HEK293 (cell line): Measurements from ENCODE around the gene RAB40C.
A peak's percentile ranks its signal among the peaks of the same experiment; 100 is the strongest.

ENCODE experiments used
- BCL11B ChIP-seq: fragments of 450-650 bp; formaldehyde crosslinking; IDR thresholded peaks from 2 replicates; pipeline ENCODE4 v1.5.1; 2016; ENCODE audit warnings: low read depth, missing biosample characterization, missing genetic modification characterization
- FEZF1 ChIP-seq: fragments of 450-650 bp; formaldehyde crosslinking; IDR thresholded peaks from 2 replicates; pipeline ENCODE4 v1.5.1; 2016; ENCODE audit warnings: missing biosample characterization, missing genetic modification characterization
- HOXA7 ChIP-seq: sonication (generic); formaldehyde crosslinking; IDR thresholded peaks from 2 replicates; pipeline ENCODE4 v1.8.1; 2022; ENCODE audit warnings: missing genetic modification reagents, borderline replicate concordance
- MEIS1 ChIP-seq: sonication (generic); formaldehyde crosslinking; IDR thresholded peaks from 2 replicates; pipeline ENCODE4 v1.8.1; 2022; ENCODE audit warnings: missing genetic modification reagents, mild to moderate bottlenecking, borderline replicate concordance
- ZBTB7A ChIP-seq: fragments of 450-650 bp; formaldehyde crosslinking; IDR thresholded peaks from 2 replicates; pipeline ENCODE4 v1.5.1; 2016; ENCODE audit warnings: low read depth, missing biosample characterization, missing genetic modification characterization
- ZFHX2 ChIP-seq: fragments of 450-650 bp; formaldehyde crosslinking; conservative IDR thresholded peaks from 2 replicates; pipeline ENCODE4 v1.5.1; 2016; ENCODE audit warnings: missing biosample characterization, missing genetic modification characterization
- ZFP69B ChIP-seq: fragments of 450-650 bp; formaldehyde crosslinking; IDR thresholded peaks from 2 replicates; pipeline ENCODE4 v1.5.1; 2016; ENCODE audit warnings: missing biosample characterization, missing genetic modification characterization
- ZNF10 ChIP-seq: fragments of 450-650 bp; formaldehyde crosslinking; IDR thresholded peaks from 2 replicates; pipeline ENCODE4 v1.5.1; 2017; ENCODE audit warnings: missing biosample characterization, missing genetic modification characterization
- ZNF146 ChIP-seq: fragments of 450-650 bp; formaldehyde crosslinking; IDR thresholded peaks from 2 replicates; pipeline ENCODE4 v1.5.1; 2016; ENCODE audit warnings: missing biosample characterization, missing genetic modification characterization
- ZNF248 ChIP-seq: fragments of 450-650 bp; formaldehyde crosslinking; IDR thresholded peaks from 2 replicates; pipeline ENCODE4 v1.5.1; 2017; ENCODE audit warnings: missing biosample characterization, missing genetic modification characterization
- ZNF292 ChIP-seq: fragments of 450-650 bp; formaldehyde crosslinking; IDR thresholded peaks from 2 replicates; pipeline ENCODE4 v1.5.1; 2016; ENCODE audit warnings: low read depth, missing biosample characterization, missing genetic modification characterization, borderline replicate concordance
- ZNF501 ChIP-seq: fragments of 450-650 bp; formaldehyde crosslinking; IDR thresholded peaks from 2 replicates; pipeline ENCODE4 v1.5.1; 2016; ENCODE audit warnings: missing biosample characterization, missing genetic modification characterization
- ZNF514 ChIP-seq: fragments of 450-650 bp; formaldehyde crosslinking; IDR thresholded peaks from 2 replicates; pipeline ENCODE4 v1.5.1; 2016; ENCODE audit warnings: missing biosample characterization, missing genetic modification characterization
- ZNF529 ChIP-seq: fragments of 450-650 bp; formaldehyde crosslinking; IDR thresholded peaks from 2 replicates; pipeline ENCODE4 v1.5.1; 2017; ENCODE audit warnings: missing genetic modification characterization, missing biosample characterization; ENCODE audit not compliant: insufficient replicate concordance
- ZNF610 ChIP-seq: fragments of 450-650 bp; formaldehyde crosslinking; IDR thresholded peaks from 2 replicates; pipeline ENCODE4 v1.5.1; 2016; ENCODE audit warnings: missing biosample characterization, missing genetic modification characterization, borderline replicate concordance
- ZNF664 ChIP-seq: fragments of 450-650 bp; formaldehyde crosslinking; IDR thresholded peaks from 2 replicates; pipeline ENCODE4 v1.5.1; 2016; ENCODE audit warnings: missing biosample characterization, missing genetic modification characterization
- ZNF677 ChIP-seq: fragments of 450-650 bp; IDR thresholded peaks from 2 replicates; pipeline ENCODE4 v1.5.0; 2018; ENCODE audit warnings: missing biosample characterization, mild to moderate bottlenecking, missing genetic modification characterization, moderate library complexity
- ZNF701 ChIP-seq: fragments of 450-650 bp; formaldehyde crosslinking; IDR thresholded peaks from 2 replicates; pipeline ENCODE4 v1.5.1; 2016; ENCODE audit warnings: missing biosample characterization, missing genetic modification characterization
- ZNF747 ChIP-seq: fragments of 450-650 bp; formaldehyde crosslinking; IDR thresholded peaks from 2 replicates; pipeline ENCODE4 v1.5.1; 2016; ENCODE audit warnings: missing biosample characterization, missing genetic modification characterization
- ZNF776 ChIP-seq: fragments of 450-650 bp; formaldehyde crosslinking; IDR thresholded peaks from 2 replicates; pipeline ENCODE4 v1.5.0; 2017; ENCODE audit warnings: missing biosample characterization, missing genetic modification characterization, borderline replicate concordance
- ZSCAN30 ChIP-seq: fragments of 450-650 bp; IDR thresholded peaks from 2 replicates; pipeline ENCODE4 v1.5.1; 2018; ENCODE audit warnings: missing biosample characterization, mild to moderate bottlenecking, missing genetic modification characterization, moderate library complexity
- TF ChIP-seq, protein P1 (sequence below): fragments of 450-650 bp; formaldehyde crosslinking; IDR thresholded peaks from 2 replicates; pipeline ENCODE4 v1.5.1; 2017; ENCODE audit warnings: missing biosample characterization, missing genetic modification characterization
- TF ChIP-seq, protein P2 (sequence below): fragments of 450-650 bp; formaldehyde crosslinking; IDR thresholded peaks from 2 replicates; pipeline ENCODE4 v1.5.1; 2017; ENCODE audit warnings: missing biosample characterization, missing genetic modification characterization
- TF ChIP-seq, protein P3 (sequence below): fragments of 450-650 bp; formaldehyde crosslinking; IDR thresholded peaks from 2 replicates; pipeline ENCODE4 v1.5.1; 2016; ENCODE audit warnings: missing biosample characterization, missing genetic modification characterization
- TF ChIP-seq, protein P4 (sequence below): fragments of 450-650 bp; formaldehyde crosslinking; IDR thresholded peaks from 2 replicates; pipeline ENCODE4 v1.5.1; 2016; ENCODE audit warnings: missing biosample characterization, missing genetic modification characterization
- TF ChIP-seq, protein P5 (sequence below): fragments of 450-650 bp; formaldehyde crosslinking; IDR thresholded peaks from 2 replicates; pipeline ENCODE4 v1.5.1; 2016; ENCODE audit warnings: missing biosample characterization, missing genetic modification characterization
- TF ChIP-seq, protein P6 (sequence below): fragments of 450-650 bp; formaldehyde crosslinking; IDR thresholded peaks from 2 replicates; pipeline ENCODE4 v1.5.1; 2016; ENCODE audit warnings: missing biosample characterization, missing genetic modification characterization

Gene RAB40C

DNA sequence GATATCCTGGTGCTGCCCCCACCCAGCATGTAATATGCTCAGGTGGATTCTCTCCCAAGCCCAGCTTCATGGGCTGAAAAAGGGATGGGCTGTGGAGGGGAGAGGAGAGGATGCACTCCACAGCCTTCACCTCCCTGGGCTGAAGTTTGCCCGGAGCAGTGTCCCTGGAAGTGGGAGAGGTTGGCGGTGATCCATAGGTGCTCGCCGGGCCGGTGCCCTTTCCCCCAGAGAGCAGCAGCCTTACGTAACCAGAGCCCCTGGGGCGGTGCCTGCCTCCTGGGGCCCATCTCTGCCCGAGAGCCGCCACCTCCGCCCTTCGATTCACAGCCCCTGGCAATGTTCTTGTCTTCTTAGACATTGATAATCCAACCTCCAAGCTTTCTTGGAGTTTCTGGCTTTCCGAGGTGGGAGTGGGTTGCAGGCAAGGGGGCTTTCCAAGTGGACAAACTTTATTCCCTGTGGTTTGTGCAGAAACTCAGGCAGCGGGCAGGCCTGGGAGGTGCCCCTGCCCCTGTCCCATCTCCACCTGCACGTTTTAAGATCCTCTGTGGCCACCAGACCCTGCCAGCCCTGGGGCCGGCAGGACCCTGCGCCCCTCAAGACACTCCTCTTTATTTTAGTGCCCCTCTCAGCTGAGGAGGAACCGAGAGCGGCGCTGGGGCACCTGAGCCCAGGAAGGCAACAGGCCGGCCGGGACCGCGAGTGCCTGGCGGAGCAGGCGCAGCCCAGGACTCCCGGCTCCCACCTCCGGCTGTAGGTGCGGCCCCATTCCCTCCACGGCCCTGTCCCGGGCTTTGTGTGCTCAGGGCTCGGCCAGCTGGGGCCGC, 56.2 kb downstream of the RAB40C start (continued):
- TF ChIP-seq ZFP69B (peak; percentile 48; the same call in 1 of the 2 replicates), ZNF747 (tag by site-specific recombination) (no peak), MEIS1 (CRISPR knock-in tag) (no peak), ZNF10 (no peak), ZNF610 (tag by site-specific recombination) (no peak), ZNF677 (tag by site-specific recombination) (no peak), ZNF664 (no peak), FEZF1 (tag by site-specific recombination) (no peak), ZSCAN30 (no peak), BCL11B (tag by site-specific recombination) (no peak), ZNF514 (tag by site-specific recombination) (no peak), ZNF292 (tag by site-specific recombination) (no peak), ZFHX2 (no peak), HOXA7 (CRISPR knock-in tag) (no peak), ZNF501 (no peak), ZNF529 (tag by site-specific recombination) (no peak), ZNF776 (no peak), ZNF701 (tag by site-specific recombination) (no peak), ZBTB7A (tag by site-specific recombination) (no peak), ZNF146 (no peak), ZNF248 (tag by site-specific recombination) (no peak)
- TF ChIP-seq, protein P1, sequence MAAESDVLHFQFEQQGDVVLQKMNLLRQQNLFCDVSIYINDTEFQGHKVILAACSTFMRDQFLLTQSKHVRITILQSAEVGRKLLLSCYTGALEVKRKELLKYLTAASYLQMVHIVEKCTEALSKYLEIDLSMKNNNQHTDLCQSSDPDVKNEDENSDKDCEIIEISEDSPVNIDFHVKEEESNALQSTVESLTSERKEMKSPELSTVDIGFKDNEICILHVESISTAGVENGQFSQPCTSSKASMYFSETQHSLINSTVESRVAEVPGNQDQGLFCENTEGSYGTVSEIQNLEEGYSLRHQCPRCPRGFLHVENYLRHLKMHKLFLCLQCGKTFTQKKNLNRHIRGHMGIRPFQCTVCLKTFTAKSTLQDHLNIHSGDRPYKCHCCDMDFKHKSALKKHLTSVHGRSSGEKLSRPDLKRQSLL (tag by site-specific recombination), result no peak
- TF ChIP-seq, protein P2, sequence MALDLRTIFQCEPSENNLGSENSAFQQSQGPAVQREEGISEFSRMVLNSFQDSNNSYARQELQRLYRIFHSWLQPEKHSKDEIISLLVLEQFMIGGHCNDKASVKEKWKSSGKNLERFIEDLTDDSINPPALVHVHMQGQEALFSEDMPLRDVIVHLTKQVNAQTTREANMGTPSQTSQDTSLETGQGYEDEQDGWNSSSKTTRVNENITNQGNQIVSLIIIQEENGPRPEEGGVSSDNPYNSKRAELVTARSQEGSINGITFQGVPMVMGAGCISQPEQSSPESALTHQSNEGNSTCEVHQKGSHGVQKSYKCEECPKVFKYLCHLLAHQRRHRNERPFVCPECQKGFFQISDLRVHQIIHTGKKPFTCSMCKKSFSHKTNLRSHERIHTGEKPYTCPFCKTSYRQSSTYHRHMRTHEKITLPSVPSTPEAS (tag by site-specific recombination), result no peak
- TF ChIP-seq, protein P3, sequence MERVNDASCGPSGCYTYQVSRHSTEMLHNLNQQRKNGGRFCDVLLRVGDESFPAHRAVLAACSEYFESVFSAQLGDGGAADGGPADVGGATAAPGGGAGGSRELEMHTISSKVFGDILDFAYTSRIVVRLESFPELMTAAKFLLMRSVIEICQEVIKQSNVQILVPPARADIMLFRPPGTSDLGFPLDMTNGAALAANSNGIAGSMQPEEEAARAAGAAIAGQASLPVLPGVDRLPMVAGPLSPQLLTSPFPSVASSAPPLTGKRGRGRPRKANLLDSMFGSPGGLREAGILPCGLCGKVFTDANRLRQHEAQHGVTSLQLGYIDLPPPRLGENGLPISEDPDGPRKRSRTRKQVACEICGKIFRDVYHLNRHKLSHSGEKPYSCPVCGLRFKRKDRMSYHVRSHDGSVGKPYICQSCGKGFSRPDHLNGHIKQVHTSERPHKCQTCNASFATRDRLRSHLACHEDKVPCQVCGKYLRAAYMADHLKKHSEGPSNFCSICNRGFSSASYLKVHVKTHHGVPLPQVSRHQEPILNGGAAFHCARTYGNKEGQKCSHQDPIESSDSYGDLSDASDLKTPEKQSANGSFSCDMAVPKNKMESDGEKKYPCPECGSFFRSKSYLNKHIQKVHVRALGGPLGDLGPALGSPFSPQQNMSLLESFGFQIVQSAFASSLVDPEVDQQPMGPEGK (tag by site-specific recombination), result peak; percentile 68; the same call in 1 of the 2 replicates
- TF ChIP-seq, protein P4, sequence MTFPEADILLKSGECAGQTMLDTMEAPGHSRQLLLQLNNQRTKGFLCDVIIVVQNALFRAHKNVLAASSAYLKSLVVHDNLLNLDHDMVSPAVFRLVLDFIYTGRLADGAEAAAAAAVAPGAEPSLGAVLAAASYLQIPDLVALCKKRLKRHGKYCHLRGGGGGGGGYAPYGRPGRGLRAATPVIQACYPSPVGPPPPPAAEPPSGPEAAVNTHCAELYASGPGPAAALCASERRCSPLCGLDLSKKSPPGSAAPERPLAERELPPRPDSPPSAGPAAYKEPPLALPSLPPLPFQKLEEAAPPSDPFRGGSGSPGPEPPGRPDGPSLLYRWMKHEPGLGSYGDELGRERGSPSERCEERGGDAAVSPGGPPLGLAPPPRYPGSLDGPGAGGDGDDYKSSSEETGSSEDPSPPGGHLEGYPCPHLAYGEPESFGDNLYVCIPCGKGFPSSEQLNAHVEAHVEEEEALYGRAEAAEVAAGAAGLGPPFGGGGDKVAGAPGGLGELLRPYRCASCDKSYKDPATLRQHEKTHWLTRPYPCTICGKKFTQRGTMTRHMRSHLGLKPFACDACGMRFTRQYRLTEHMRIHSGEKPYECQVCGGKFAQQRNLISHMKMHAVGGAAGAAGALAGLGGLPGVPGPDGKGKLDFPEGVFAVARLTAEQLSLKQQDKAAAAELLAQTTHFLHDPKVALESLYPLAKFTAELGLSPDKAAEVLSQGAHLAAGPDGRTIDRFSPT, result no peak
- TF ChIP-seq, protein P5, sequence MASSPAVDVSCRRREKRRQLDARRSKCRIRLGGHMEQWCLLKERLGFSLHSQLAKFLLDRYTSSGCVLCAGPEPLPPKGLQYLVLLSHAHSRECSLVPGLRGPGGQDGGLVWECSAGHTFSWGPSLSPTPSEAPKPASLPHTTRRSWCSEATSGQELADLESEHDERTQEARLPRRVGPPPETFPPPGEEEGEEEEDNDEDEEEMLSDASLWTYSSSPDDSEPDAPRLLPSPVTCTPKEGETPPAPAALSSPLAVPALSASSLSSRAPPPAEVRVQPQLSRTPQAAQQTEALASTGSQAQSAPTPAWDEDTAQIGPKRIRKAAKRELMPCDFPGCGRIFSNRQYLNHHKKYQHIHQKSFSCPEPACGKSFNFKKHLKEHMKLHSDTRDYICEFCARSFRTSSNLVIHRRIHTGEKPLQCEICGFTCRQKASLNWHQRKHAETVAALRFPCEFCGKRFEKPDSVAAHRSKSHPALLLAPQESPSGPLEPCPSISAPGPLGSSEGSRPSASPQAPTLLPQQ (tag by site-specific recombination), result 0 out of 2 replicates have a peak, but pooled peaks have one; percentile 57
- TF ChIP-seq, protein P6, sequence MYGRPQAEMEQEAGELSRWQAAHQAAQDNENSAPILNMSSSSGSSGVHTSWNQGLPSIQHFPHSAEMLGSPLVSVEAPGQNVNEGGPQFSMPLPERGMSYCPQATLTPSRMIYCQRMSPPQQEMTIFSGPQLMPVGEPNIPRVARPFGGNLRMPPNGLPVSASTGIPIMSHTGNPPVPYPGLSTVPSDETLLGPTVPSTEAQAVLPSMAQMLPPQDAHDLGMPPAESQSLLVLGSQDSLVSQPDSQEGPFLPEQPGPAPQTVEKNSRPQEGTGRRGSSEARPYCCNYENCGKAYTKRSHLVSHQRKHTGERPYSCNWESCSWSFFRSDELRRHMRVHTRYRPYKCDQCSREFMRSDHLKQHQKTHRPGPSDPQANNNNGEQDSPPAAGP (tag by site-specific recombination), result peak; percentile 49; the same call in 1 of the 2 replicates
